BE2C (cell line): ENCODE results near the gene SAMHD1.

Source experiments
- DNase-seq: peaks from one replicate; pipeline ENCODE4 v3.0.0-alpha.2; 2020
- H3K27me3 ChIP-seq: fragments of 250-450 bp; sonication (Bioruptor Pico); 2 replicates; pipeline ENCODE4 v1.5.1; 2020; ENCODE audit warnings: mild to moderate bottlenecking
- H3K36me3 ChIP-seq: fragments of 250-450 bp; sonication (Bioruptor Pico); 2 replicates; pipeline ENCODE4 v1.5.1; 2020; ENCODE audit warnings: mild to moderate bottlenecking
- H3K4me1 ChIP-seq: fragments of 250-450 bp; sonication (Bioruptor Pico); 2 replicates; pipeline ENCODE4 v1.5.1; 2020
- H3K4me3 ChIP-seq: 2 replicates; pipeline ENCODE4 v1.5.1; 2011; ENCODE audit warnings: low read depth, low read length
- H3K9me3 ChIP-seq: fragments of 250-450 bp; sonication (Bioruptor Pico); 2 replicates; pipeline ENCODE4 v1.5.1; 2020
- TF ChIP-seq, protein P1 (sequence below): IDR thresholded peaks from 2 replicates; pipeline ENCODE4 v1.5.1; 2012; ENCODE audit warnings: mild to moderate bottlenecking, low read depth, low read length

Gene SAMHD1

DNA sequence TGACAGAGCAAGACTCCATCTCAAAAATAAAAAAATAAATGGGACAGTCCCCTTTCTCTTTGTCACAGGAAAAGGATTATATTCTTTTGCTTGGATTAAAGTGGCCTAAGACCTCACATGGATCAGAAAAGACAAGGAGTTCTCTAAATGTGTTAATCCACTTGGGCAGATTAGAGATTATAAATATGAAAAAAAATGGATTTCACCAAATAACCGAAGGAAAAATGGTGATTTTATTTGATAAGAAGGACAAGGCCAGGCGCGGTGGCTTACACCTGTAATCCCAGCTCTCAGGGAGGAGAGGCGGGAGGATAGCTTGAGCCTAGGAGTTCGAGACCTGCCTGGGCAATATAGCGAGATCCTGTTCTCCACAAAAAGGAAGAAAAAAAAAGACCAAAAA is 21.8 kb downstream of the SAMHD1 start:
- no peaks in the 10 kb centered on the region for H3K27me3 ChIP-seq
- no peak for DNase-seq
- H3K4me1 ChIP-seq, result no peaks in the 10 kb centered on the region
- no peaks in the 10 kb centered on the region; the same call in 1 of the 2 replicates for H3K9me3 ChIP-seq
- no peak overlapping the region for H3K4me3 ChIP-seq
- TF ChIP-seq, protein P1, sequence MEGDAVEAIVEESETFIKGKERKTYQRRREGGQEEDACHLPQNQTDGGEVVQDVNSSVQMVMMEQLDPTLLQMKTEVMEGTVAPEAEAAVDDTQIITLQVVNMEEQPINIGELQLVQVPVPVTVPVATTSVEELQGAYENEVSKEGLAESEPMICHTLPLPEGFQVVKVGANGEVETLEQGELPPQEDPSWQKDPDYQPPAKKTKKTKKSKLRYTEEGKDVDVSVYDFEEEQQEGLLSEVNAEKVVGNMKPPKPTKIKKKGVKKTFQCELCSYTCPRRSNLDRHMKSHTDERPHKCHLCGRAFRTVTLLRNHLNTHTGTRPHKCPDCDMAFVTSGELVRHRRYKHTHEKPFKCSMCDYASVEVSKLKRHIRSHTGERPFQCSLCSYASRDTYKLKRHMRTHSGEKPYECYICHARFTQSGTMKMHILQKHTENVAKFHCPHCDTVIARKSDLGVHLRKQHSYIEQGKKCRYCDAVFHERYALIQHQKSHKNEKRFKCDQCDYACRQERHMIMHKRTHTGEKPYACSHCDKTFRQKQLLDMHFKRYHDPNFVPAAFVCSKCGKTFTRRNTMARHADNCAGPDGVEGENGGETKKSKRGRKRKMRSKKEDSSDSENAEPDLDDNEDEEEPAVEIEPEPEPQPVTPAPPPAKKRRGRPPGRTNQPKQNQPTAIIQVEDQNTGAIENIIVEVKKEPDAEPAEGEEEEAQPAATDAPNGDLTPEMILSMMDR, result no peak
- H3K36me3 ChIP-seq, result peaks cover 26% of the 10 kb centered on the region

DNA sequence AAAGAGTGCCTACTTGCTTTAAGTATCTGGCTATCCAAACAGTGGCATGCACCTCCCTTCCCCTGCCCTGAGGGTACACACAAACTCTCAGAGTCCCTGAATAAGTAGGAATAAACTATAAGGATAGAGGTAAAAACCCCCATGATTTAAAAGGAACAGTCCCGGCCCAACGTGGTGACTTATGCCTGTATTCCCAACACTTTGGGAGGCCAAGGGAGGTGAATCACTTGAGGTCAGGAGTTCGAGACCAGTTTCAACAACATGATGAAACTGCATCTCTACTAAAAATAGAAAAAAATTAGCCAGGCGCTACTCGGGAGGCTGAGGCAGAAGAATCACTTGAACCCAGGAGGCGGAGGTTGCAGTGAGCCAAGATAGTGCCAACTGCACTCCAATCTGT is 22.2 kb downstream of the SAMHD1 start:
- TF ChIP-seq, protein P1, result no peak
- H3K27me3 ChIP-seq, result no peaks in the 10 kb centered on the region
- no peaks in the 10 kb centered on the region for H3K4me1 ChIP-seq
- H3K9me3 ChIP-seq, result no peaks in the 10 kb centered on the region; the same call in 1 of the 2 replicates
- no peak for DNase-seq
- no peak overlapping the region for H3K4me3 ChIP-seq
- H3K36me3 ChIP-seq, result peaks cover 25% of the 10 kb centered on the region

DNA sequence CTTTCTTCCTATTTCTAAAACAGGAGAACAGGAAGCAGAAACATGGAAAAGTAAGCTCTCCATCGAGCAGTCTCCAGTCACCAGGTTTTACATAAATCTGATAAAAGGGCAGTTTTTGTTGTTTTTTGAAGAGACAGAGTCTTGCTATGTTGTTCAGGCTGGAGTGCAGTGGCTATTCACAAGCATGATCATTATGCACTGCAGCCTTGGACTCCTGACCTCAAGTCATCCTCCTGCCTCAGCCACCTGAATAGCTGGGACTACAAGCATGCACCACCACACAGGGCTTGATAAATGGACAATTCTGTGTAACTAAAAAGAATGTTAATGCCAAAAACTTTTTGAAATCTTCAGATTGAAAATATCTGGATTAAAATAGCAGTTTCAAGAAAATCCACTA is 23.8 kb downstream of the SAMHD1 start:
- no peaks in the 10 kb centered on the region; the same call in 1 of the 2 replicates for H3K9me3 ChIP-seq
- DNase-seq, result no peak
- no peak overlapping the region for H3K4me3 ChIP-seq
- H3K4me1 ChIP-seq, result no peaks in the 10 kb centered on the region
- H3K36me3 ChIP-seq, result peaks cover 21% of the 10 kb centered on the region
- TF ChIP-seq, protein P1, result no peak
- H3K27me3 ChIP-seq, result no peaks in the 10 kb centered on the region

DNA sequence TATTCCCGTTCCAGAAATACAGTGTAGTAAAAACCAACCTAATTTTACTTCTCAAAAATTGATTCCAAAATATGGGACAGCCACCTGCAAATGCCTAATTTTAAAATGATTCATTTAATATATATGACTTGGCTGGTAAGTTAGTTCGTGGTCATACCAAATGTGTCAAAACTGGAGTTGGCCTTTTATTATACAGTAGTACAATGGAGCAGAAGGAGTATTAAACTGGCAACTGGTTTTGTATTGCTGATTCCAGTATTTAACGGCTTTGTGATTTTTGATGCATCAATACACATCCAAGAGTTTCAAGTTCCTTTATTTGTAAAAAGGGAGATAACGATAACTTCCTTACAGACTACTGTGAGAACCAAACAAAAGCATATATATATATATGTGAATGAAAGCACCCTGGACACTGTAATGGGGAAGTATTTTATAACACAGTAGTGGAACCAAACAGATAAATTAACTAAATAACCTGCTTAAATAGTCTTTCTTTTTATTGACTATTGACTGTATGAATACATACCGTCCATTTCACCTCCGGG is 24.8 kb downstream of the SAMHD1 start:
- Histone ChIP-seq H3K9me3 (no peaks in the 10 kb centered on the region; the same call in 1 of the 2 replicates), H3K4me3 (no peak overlapping the region), H3K36me3 (peaks cover 18% of the 10 kb centered on the region), H3K4me1 (no peaks in the 10 kb centered on the region), H3K27me3 (no peaks in the 10 kb centered on the region)
- TF ChIP-seq, protein P1, result no peak
- DNase-seq, result no peak

DNA sequence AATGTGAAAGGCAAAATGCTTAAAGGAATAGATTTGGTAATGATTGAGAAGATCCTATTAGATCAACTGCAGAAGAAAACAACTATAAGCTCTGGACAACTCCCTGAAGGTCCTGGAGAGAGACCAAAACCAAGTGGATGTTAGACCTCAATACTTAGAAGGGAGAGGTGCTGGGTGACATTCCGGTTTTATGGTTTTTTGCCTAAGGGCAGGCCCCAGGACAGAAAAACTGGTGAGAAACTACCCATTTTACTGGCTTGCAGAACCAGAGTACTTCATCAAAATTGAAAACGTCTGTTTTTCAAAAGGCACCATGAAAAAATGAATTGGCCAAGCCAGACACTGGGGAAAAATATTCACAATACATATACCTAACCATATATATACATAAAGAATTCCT is 26.3 kb downstream of the SAMHD1 start:
- Histone ChIP-seq H3K27me3 (no peaks in the 10 kb centered on the region), H3K4me1 (no peaks in the 10 kb centered on the region), H3K36me3 (peaks cover 15% of the 10 kb centered on the region), H3K9me3 (no peaks in the 10 kb centered on the region; the same call in 1 of the 2 replicates), H3K4me3 (no peak overlapping the region)
- TF ChIP-seq, protein P1, result no peak
- DNase-seq, result no peak

DNA sequence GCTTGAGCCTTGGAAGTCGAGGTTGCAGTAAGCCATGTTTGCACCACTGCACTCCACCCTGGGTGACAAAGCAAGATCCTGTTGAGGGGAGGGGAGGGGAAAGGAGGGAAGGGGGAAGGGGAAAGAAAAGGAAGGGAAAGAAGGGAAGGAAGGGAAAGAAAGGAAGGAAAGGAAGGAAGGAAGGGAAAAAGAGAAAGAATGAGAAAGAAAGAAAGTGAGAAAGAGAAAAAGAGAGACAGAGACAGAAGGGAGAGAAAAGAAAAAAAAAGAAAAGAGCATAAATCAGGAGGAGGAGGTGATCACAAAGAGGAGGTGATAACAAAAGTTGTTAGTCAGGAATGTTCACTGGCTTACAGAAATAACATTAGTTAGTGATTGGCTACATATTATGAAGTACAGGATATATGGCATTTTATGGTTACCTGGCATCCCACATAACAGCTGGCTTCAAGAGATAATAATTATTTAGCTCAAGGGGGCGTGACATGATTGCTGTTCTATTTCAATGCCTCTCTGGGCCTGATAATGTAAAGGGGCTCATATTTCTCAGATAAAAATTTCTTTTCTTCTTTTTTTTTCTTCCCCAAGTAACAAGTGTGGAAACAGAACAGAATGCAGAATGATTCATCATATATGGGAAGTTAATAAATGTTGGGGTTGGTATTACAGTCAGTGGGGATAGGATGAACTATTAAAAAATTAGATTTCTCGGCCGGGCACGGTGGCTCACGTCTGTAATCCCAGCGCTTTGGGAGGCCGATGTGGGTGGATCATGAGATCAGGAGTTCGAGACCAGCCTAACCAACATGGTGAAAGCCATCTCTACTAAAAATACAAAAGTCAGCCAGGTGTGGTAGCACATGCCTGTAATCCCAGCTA is 27.1 kb downstream of the SAMHD1 start:
- TF ChIP-seq, protein P1, result no peak
- Histone ChIP-seq H3K9me3 (no peaks in the 10 kb centered on the region; the same call in 1 of the 2 replicates), H3K27me3 (no peaks in the 10 kb centered on the region), H3K36me3 (peaks cover 12% of the 10 kb centered on the region), H3K4me3 (no peak overlapping the region), H3K4me1 (no peaks in the 10 kb centered on the region)
- no peak for DNase-seq
